GM18498 (cell line): ENCODE data around the gene ZSCAN1.

Source experiments
- ATAC-seq: cut with Tn5 transposase; IDR thresholded peaks from one replicate; pipeline ENCODE4 v1.9.1; 2021; ENCODE audit warnings: mild to moderate bottlenecking, moderate library complexity; ENCODE audit not compliant: unreplicated experiment

Gene ZSCAN1

DNA sequence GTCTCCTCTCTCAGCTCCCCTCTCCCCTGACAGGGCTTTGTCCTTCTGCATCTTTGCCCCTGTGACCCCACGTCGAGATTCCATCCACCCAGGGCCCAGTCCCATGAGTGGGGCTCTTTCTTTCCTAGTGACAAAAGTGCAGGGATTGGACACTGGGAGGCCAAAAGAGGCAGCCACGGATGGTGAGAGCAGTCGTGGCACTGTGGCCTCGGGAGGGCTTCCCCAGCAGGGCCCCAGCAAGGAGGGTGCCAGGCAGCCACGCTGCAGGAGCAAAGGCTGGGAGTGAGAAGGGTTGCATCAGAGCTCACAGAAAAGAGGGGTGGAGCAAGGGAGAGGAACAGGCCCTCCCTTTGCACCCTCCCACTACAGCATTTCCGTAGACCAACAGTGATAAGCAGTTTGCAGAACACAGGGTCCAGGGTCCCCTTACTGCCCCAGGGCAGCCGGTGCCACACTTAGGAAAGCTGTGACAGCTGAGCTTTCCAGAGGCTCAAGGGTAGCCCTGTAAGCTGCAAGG is 4.9 kb downstream of the ZSCAN1 start:
- no peak for ATAC-seq

DNA sequence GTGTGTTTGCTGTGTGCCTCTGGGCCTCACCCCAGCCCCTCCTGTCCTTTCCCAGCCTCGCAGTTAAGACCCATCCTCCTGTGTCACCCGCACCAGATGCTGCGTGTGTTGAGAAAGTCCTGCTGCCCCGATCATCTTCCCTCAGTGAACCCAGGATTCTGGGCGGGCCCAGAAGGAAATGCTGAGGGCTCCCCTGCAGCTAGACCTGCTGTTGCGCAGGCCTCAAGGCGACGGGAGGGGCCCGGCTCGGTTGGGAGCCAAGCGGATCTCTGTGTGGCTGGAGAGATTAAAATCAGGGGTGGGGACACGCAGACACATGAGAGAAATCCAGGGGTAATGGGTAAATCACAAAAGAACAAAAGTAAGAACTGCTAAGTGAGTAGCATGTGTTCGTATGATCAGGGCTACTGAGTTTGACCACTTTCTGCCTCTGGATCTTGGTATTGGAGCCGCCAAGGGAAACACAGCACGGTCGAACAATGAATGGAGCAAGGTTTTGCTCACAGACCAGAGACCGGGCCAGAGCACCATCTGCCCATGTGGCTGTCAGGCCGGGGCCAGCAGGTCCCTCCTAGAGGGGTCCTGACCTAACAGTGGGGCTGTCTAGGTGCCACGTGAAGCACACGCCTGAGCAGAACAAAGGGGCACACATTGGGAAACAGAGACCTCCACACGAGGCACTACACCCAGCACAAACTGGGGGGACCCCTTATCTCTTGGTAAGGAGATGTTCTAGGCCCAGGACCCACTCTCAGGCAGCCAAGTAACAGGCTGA is 7.1 kb downstream of the ZSCAN1 start:
- ATAC-seq = no peak

DNA sequence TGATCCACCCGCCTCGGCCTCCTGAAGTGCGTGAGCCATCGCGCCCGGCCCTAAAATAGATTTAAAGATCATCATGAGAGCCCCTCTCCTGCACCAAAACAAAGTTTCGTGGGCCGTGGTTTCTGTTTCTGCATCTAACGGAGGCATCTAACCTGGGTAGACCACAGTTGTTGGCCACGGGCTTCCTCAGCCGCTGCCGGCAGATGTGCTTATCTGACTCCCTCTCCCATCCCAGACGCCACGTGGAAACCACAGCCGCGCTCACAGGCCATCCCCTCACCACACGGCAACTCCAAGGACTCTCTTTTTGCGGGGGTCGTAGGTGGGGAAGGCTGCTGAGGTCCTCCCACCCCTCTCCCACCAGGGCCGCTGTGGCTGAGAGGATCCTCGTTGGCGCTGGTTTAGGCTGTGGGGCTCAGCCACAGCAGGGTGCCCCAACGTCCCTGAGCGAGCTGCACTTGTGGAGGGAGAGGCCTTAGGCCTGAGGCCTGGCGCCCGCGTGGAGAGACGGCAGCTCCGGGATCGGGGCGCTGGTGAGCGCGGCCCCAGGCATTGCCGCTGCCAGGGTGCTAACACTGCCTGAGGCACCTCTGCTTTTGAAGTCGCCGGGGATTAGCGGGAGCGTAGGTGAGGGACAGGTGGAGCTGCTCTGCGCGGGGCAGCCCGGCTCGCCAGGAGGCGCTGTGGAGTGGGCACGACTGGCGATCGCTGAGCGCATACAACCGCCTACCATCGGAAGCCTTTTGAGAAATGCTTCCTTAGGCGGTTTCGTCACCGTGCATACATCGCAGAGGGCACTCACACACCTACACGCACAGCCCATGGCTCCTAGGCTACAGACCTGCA is 8.9 kb downstream of the ZSCAN1 start:
- ATAC-seq = no peak

DNA sequence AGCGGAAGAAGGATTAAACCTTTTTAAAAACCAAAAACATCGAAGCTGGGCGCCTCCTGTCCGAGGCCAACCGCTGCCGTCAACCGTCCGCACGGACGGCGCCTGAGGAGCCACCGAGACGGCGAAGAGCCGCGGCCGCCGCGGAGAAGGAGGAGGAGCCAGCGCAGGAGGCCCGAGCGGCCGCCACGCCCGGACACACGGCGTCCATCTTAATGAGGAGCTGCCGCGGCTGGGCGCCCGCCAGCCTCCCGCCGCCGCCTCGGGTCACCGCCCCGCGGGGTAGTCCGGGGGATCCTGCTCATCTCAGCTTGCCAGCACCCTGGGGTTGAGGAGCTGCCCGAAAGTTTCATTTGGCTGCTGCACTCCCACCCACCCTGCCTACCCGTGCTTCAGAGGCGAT is 10.6 kb downstream of the ZSCAN1 start:
- ATAC-seq = no peak

DNA sequence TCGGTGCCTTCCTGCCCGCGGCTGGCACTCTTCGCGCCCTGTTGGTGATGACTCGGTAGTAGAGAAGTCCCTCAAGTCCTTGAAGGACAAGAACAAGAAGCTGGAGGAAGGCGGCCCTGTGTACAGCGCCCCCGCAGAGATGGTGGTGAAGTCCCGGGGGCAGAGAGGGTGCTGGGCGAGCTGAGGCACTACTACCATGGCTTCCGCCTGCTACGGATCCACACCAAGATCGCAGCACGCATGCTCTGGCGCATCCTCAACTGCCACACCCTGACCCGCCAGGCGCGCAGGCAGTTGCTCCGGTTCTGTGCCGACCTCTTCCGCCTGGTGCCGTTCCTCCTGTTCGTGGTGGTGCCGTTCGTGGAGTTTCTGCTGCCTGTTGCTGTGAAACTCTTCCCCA is 11.1 kb downstream of the ZSCAN1 start:
- ATAC-seq = no peak

DNA sequence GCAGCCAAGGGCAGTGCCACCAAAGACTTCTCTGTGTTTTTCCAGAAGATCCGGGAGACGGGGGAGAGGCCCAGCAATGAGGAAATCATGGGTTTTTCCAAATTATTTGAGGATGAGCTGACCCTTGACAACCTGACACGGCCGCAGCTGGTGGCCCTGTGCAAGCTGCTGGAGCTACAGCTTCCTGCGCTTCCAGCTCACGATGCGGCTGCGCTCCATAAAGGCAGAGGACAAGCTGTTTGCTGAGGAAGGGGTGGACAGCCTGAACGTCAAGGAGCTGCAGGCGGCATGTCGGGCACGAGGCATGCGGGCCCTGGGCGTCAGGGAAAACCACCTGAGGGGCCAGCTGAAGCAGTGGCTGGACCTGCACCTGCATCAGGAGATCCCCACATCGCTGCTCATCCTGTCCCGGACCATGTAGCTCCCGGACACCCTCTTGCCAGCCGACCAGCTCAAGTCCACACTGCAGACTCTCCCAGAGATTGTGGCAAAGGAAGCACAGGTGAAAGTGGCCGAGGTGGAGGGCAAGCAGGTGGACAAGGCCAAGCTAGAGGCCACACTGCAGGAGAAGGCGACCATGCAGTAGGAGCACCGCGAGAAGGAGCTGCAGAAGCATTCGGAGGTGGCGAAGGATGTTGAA is 11.7 kb downstream of the ZSCAN1 start:
- no peak for ATAC-seq

DNA sequence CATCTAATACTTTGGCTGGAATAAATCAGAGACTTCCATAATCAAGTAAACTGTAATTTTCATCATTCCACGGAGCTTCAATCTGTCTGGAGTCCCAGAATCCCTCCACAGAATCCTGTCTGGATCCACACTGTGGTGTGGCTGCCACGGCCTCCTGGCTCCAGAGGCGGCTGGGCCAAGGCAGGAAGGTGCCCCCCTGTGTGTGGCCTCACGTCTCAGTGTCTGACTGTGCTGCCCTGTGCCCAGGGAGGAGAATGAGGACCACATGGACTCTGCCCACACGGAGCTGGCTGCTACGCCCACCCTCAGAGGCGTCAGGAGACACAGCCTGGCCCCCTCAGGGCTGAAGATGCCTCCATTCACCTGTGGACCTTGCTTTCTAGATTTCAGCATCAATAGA is 13.0 kb downstream of the ZSCAN1 start:
- ATAC-seq = no peak

DNA sequence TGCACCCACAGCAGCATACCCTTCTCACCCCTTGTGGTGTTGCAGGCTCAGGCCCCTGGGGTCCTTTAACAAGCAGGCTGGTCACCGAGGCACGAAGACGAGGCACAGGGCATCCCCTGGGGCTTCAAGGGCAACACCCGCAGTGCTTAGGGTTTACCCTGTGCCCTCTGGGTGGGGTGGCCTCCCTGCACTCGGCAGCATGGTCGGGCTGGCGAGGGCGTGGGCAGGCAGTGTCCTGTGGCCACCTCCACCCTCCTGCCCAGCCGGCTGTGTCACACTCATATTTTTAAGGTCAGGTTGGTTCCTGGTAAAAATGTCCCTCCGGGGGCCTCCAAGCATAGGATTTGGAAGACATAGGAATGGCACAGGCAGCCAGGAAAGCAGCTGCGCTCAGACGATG is 13.8 kb downstream of the ZSCAN1 start:
- ATAC-seq = no peak

DNA sequence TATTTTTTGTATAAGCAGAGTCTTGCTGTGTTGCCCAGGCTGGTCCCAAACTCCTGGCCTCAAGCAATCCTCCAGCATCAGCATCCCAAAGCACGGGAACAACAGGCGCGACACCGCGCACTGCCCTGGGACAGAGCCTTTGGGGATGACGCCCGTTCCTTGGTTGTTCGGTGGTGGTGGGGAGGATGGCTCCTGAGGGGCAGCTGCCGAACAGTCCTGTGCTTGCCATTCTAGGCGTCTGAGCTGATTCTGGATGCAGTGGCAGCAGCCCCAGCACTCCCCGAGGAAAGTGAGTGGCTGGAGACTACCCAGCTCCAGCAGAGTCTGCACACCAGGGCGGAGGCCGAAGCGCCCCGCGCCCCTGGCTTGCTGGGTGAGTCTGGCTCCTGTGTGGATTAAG is 18.4 kb downstream of the ZSCAN1 start:
- ATAC-seq = no peak

DNA sequence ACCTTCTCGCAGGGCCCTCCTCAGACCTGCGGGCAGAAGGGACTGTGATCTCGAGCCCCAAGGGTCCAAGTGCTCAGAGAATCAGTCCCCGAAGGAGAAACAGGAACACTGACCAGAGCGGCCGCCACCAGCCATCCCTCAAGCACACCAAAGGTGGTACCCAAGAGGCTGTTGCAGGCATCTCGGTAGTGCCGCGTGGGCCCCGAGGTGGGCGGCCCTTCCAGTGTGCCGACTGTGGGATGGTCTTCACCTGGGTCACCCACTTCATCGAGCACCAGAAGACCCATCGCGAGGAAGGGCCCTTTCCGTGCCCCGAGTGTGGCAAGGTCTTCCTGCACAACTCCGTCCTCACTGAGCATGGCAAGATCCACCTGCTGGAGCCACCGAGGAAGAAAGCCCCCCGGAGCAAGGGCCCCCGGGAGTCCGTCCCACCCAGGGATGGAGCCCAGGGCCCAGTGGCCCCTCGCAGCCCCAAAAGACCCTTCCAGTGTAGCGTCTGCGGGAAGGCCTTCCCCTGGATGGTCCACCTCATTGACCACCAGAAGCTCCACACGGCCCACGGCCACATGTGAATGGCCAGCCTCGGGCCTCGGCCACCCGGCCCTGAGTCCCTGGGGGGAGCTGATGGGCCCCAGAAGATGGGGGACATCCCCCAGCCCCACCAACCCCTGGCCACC is 19.8 kb downstream of the ZSCAN1 start:
- no peak for ATAC-seq

DNA sequence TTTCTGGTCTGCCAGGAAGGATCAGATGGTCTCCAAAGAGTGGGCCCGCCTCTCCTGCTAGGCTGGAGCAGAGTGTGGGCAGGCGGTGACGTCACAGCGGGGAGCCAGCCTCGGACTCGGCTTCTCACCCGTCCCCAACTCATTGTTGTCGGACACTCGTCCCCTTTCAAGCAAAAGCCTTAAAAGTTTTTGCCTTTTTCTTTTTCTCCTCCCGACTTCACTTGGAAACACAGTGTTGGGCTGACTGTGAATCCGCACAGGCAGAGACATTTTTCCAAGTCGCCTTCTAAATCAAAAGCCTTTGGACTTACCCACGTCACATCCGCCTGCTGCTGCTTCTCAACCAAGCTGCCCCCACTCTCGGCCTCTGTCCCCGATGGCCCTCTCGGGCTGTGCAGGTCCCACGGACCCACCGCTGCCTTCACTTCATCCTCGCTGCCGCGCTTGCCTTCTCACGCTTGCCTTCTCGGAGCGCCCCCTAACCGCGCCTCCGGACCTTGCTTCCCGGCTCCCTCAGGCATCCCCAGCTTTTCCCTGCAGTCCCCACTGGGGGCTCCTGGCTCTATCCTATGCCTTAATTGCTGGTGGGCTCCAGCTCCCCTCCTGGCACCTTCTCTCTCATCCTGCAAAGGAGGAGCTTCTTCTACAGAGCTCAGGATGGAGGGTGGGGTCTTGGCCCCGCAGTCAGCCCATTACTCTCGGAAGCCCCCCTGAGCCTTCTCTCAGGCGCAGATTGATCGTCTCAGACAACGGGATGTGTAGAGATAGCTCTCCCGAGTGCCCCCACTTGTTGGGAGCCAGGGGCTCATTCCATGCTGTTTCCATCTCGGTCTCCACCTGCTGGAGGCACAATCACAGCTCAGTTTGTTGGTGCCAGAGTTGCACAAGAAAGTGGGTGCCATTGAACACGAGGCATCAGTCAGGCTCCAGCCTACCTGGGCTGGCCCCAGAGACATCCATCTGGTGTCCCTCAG is 21.4 kb downstream of the ZSCAN1 start:
- ATAC-seq = no peak

DNA sequence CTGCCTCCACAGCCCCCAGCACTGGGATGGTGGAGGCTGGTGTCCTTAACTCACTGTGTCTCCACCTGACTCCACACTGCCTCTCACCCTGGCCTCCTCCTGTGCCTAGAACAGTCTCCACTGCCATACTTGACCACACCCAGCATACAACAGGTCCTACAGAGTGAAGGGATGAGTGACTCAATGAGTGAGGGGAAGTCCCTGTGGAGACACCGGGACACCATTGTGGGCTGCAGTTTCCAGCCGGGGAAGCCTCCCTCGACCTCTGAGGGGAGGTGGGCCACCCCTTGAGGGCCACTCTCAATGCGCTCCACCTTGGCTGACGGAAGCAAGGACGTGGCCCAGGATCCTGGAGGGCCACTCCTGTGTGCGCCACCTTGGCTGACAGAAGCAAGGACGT is 22.4 kb downstream of the ZSCAN1 start:
- ATAC-seq = no peak

DNA sequence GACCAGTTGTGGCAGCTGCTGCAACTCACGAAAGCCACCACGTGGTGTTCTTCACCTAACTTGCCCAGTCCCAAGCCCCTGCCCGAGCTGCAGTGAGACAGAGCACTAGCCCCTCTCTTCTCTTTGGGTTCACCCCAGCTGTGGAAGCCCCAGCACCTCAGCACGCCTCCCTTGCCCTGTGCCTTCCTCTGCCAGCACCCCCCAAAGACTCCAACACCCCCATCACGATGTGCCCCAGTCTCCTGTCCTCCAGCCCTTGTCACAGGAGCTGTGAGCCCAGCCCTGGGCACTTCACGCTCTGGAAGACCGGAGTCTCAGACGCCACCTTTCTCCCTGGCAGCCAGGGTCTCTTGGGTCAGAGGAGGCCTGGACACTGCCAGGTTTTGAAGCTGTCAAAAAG is 23.0 kb downstream of the ZSCAN1 start:
- ATAC-seq = no peak

DNA sequence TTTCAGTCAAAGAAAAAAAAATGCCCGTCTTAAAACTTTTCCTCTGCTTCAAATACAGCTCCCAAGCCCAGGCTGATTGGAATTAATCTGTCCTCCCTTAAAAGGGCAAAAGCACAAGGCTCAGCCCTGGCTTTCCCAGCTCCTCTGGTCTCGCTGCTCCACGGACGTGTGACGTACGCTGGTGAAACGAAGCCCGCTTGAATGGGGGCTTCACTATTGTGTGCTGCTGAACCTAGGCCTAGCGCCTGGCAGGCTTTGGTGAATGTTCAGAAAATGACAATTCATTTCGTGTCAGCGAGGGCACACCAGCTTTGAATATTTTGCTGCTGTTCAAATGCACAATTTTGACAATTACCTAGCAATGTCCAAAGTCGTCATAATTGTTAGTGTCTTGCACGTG is 24.6 kb downstream of the ZSCAN1 start:
- ATAC-seq = no peak

DNA sequence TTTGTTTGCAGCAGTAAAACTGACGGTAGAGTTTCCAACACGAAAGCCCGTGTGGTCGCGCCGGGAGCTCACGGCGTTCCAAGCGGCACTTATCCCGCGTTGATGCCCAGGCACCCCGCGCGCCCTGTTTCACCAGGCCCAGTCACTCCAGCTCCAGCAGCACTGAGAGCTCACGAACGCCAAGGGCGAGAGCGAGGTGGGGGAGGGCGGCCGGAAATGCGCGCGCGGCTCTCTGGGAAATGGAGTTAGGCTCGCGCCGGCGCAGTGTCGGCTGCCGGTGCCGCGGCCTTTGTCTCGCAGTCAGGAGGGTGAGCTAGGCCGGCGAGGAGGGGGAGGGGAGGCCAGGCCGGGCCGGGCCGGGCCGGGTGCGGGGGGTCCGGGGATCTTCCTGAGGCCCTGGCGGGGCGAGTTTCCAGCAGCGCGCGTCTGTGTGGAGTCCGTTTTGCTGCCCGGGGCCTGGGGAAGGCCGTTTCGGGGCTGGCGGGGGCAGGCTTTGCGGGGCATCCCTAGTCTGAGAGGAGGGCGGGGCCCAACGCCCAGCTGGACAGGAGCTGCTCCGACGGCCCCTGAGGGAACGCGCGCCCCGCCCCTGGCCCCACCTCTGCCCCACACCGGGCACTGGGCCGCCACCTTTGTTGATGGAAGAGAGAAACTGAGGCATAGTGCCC is 25.3 kb downstream of the ZSCAN1 start, which contains the start of gene ZNF135:
TSS of gene ZNF135 (plus strand) at position 280 of the 668 bp plus-strand sequence. CDS start 721 bp downstream, outside the sequence.
- no peak for ATAC-seq

DNA sequence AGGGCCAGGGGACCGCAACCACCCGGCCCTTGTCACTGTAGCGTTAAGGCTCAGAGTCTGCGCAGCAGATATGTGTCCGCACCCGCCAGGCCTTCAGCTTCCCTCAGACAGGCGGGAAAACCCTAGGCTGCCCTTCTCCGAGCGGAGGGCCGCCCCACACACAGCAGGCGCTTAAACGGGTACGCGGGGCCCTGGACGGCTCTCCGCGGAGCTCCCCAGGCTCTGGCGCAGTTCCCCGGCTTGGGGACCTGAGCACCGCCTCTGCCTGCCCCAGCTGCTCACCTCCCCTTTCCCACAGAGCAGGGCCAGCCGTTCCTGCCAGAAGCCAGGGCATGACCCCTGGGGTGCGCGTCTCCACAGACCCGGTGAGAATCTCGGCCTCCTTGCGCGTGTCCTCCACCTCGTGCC is 25.9 kb downstream of the ZSCAN1 start:
- ATAC-seq = no peak

DNA sequence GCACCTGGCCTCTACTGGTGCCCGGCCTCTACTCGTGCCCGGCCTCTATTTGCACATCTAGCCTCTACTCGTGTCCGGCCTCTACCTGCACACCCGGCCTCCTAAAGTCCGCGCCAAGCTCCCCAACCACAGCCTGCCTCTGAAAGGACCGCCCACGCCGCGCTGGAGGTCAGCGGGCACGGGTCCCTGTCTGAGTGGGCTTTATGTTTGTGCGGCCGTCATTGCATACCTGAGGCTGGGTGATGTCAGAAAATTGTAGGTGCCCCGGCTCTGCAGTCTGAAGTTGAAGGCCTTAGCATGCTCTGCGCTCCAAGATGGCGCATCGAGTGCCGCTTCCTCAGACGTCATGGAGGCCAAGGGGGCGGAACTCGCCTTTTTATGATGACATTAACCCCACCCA is 26.4 kb downstream of the ZSCAN1 start:
- no peak for ATAC-seq

DNA sequence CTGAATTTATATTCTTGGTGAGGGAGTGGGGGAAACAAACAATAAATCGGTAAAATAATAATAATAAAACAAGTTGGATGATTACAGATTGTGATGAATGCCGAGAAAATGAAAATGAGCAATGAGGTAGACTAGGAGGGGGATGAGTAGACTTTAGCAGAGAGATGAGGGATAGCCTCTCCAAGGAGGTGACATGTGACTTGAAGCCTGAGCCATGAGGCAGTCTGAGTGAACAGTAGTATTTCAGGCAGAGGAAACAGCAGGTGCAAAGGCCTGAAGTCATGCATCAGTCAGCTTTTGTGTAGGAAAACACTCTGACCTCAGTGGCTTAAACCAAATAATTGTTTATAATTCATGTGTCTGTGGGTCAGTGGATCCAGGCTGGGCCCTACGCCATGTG is 29.9 kb downstream of the ZSCAN1 start:
- ATAC-seq = no peak

DNA sequence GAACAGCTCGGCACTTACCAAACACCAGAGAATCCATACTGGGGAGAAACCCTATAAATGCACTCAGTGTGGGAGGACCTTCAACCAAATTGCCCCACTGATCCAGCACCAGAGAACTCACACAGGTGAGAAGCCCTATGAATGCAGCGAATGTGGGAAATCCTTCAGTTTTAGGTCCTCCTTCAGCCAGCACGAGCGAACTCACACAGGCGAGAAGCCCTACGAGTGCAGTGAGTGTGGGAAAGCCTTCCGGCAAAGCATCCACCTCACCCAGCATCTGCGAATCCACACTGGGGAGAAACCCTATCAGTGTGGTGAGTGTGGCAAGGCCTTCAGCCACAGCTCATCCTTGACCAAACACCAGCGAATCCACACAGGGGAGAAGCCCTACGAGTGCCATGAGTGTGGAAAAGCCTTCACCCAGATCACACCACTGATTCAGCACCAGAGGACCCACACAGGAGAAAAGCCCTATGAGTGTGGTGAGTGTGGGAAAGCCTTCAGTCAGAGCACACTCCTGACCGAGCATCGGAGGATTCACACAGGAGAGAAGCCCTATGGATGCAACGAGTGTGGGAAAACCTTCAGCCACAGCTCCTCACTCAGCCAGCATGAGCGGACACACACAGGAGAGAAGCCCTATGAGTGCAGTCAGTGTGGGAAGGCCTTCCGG is 33.6 kb downstream of the ZSCAN1 start:
- no peak for ATAC-seq
